ACC112 (cell line): Measurements from ENCODE around the gene DEPP1.

Source experiments
- H2AFZ ChIP-seq: fragments of 200-600 bp; sonication (generic); one replicate; pipeline ENCODE4 v1.6.0; 2017; ENCODE audit warnings: antibody characterized with exemption, low read length; ENCODE audit not compliant: unreplicated experiment
- H3K27ac ChIP-seq: fragments of 200-600 bp; sonication (generic); 2 replicates; pipeline ENCODE4 v1.5.1; 2014; ENCODE audit warnings: low read depth, mild to moderate bottlenecking, antibody characterized with exemption, low read length, moderate library complexity
- H3K27me3 ChIP-seq: fragments of 200-600 bp; sonication (generic); 2 replicates; pipeline ENCODE4 v1.6.1; 2014; ENCODE audit warnings: mild to moderate bottlenecking, antibody characterized with exemption, low read length, moderate library complexity, mixed read lengths; ENCODE audit not compliant: insufficient read depth
- H3K36me3 ChIP-seq: fragments of 200-600 bp; sonication (generic); 2 replicates; pipeline ENCODE4 v1.6.1; 2016; ENCODE audit warnings: mild to moderate bottlenecking, antibody characterized with exemption, low read length, moderate library complexity, mixed read lengths; ENCODE audit not compliant: insufficient read depth
- H3K4me1 ChIP-seq: fragments of 200-600 bp; sonication (generic); one replicate; pipeline ENCODE4 v1.6.1; 2016; ENCODE audit warnings: low read length, mixed read lengths; ENCODE audit not compliant: insufficient read depth, unreplicated experiment, control insufficient read depth
- H3K4me3 ChIP-seq: fragments of 200-600 bp; sonication (generic); 2 replicates; pipeline ENCODE4 v1.5.1; 2014; ENCODE audit warnings: mild to moderate bottlenecking, low read depth, low read length
- H3K79me2 ChIP-seq: fragments of 200-600 bp; sonication (generic); one replicate; pipeline ENCODE4 v1.6.0; 2016; ENCODE audit warnings: low read length; ENCODE audit not compliant: control insufficient read depth, unreplicated experiment, insufficient read depth

DEPP1 gene

DNA sequence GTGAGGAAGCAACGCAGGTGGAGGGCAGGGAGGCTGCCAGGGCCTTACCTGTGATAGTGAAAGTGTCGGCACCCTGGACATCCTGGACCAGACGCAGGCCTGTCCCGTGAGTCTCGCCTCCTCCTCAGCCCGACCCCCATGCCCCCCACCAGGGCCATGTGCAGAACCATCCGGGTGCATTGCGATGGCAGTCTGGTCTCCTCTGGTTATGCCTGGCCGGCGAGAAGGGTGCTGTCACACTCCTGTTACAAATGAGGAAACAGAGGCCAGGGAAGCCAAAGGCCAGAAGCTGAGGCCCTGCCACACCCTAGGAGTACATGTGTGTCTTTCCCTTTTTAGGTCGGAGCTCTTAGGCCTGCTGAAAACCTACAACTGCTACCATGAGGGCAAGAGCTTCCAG lies 7.2 kb downstream of the DEPP1 start:
- Histone ChIP-seq H3K79me2 (no peaks in the 10 kb centered on the region), H3K36me3 (no peaks in the 10 kb centered on the region), H3K27me3 (no peaks in the 10 kb centered on the region), H3K4me1 (peaks cover 34% of the 10 kb centered on the region), H3K27ac (no peak overlapping the region), H2AFZ (no peak overlapping the region), H3K4me3 (no peak overlapping the region)

DNA sequence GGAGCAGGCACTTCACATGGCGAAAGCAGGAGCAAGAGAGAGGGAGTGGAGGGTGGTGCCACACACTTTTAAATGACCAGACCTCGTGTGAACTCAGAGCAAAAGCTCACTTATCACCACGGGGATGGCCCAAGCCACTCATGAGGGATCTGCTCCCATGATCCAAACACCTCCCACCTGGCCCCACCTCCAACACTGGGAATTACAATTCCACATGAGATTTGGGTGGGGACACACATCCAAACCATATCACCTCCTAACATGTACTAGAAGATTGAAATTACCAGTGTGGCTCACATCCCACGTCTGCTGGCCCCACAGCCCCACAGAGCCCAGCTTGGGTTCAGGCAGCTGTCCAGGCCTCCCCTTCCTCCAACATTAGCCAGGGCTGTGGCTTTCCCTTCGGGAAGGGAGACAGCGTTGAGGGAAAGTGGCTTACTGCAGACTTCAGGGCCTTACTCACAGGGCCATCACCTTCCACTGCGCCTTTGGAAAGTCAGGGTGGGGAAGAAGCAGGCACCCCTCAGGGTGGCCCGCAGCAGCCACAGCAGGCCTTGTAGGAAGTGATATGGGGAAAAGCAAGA lies 7.7 kb downstream of the DEPP1 start:
- no peaks in the 10 kb centered on the region for H3K79me2 ChIP-seq
- H3K27ac ChIP-seq = no peak overlapping the region
- no peaks in the 10 kb centered on the region for H3K36me3 ChIP-seq
- no peak overlapping the region for H2AFZ ChIP-seq
- no peak overlapping the region for H3K4me3 ChIP-seq
- no peaks in the 10 kb centered on the region for H3K27me3 ChIP-seq
- peaks cover 34% of the 10 kb centered on the region for H3K4me1 ChIP-seq

DNA sequence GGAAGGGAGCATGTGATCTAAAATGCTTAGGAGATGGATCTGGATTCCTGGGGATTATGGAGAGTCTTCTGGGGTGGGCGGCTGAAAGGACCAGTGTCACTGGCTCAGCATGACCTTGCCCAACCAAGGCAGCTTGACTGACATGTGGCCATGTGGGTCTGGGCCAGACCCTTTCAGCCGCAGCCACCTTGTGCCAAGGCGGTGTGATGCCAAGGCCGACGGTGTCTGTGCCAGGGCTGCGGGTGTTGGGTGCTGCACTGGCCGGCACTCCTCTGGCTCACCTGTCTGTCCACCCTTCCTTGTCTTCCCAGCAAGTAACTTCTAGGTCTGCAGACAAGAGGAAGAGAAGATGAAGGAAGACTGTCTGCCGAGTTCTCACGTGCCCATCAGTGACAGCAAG lies 8.8 kb downstream of the DEPP1 start:
- no peaks in the 10 kb centered on the region for H3K36me3 ChIP-seq
- no peaks in the 10 kb centered on the region for H3K79me2 ChIP-seq
- no peaks in the 10 kb centered on the region for H3K27me3 ChIP-seq
- H3K27ac ChIP-seq = no peak overlapping the region
- no peak overlapping the region for H2AFZ ChIP-seq
- no peak overlapping the region for H3K4me3 ChIP-seq
- H3K4me1 ChIP-seq = peaks cover 32% of the 10 kb centered on the region

DNA sequence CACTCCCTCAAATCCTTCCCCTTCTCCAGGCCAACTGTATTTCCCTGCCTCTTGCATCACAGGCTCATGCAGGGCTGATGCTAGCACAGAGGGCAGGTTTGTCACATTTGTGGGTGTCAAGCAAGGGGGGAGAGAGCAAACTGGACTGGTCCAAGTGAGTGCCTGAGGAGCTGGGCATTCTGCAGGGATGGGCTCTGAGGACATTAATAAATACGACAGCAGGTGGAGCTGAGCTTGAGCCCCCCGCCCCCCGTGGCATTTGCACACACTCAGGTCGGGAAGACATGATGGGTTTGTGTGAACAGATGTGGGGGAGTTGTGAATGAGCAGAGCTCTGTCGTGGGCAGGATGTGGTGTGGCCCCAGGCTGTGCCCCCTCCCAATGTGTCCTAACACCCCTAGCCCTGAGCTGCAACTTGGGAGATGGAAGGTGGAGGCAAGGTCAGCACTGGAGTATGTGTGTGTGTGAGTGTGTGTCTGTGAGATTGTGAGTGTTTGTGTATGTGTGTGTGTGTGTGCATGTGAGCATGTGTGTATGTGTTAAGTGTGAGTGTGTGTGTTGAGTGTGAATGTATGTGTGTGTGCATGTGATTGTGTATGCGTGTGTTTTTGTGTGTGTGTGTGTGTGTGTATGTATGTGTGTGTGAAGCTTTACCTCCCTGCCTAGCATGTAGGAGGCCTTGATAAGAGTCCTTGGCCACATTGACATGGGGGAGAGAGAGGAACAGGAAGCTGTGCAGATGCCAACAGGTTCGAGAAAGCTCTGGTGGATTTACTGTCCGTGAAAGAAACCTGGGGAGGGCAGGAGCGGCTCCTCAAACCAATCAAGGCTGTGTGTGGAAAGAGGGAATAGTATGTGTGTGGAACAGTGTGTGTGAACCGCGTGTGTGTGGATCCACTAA lies 9.9 kb downstream of the DEPP1 start:
- no peaks in the 10 kb centered on the region for H3K27me3 ChIP-seq
- no peak overlapping the region for H3K4me3 ChIP-seq
- no peak overlapping the region for H2AFZ ChIP-seq
- no peak overlapping the region for H3K27ac ChIP-seq
- H3K4me1 ChIP-seq = peaks cover 34% of the 10 kb centered on the region
- no peaks in the 10 kb centered on the region for H3K36me3 ChIP-seq
- H3K79me2 ChIP-seq = no peaks in the 10 kb centered on the region

DNA sequence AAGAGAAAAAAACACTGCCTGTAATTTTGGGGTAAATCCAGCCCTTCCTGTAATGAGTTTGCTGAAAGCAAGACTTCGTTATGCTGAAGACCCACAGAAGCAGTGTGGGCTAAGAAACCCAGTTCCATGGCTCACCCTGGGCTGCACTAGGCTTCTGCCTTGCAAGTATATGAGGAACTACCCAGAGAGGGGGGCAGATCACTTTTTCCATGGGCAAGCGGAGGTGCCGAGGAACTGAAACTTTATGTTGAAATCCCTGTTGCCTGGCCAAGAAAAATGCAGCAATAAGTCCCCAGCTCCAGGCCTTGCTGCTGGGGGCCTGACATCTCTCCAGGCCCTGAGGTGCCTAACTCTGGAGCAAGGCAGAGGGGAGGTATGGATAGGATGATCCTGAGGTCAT lies 10.5 kb downstream of the DEPP1 start:
- no peak overlapping the region for H2AFZ ChIP-seq

DNA sequence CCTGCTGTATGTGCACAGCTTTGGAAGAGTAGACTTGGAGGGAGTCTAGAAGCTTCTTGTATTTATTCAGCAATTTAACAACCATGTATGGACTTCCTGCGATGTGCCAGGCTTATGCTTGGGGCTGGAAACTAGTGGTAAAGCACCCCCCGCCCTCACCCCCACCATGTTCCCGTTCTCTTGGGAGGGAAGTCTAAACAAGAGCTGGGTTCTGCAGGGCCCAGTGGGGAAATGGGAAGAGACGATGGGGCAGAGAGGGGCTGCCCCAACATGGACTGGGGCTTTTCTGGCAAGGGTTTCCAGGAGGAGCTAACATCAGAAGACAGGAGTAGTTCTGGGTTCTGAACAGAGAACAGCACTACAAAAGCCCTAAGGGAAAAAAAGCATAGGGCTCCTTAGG lies 11.0 kb downstream of the DEPP1 start:
- Histone ChIP-seq H3K4me3 (peak overlapping the region; percentile 21; the same call in 1 of the 2 replicates), H3K79me2 (no peaks in the 10 kb centered on the region), H3K4me1 (peaks cover 35% of the 10 kb centered on the region), H3K27ac (no peak overlapping the region), H3K36me3 (no peaks in the 10 kb centered on the region), H2AFZ (no peak overlapping the region), H3K27me3 (no peaks in the 10 kb centered on the region)

More for the DNA sequence above, 10.5 kb downstream of the DEPP1 start:
- H3K27me3 ChIP-seq = no peaks in the 10 kb centered on the region
- peaks cover 35% of the 10 kb centered on the region for H3K4me1 ChIP-seq
- no peaks in the 10 kb centered on the region for H3K36me3 ChIP-seq
- H3K4me3 ChIP-seq = peak overlapping the region; percentile 21; the same call in 1 of the 2 replicates
- H3K79me2 ChIP-seq = no peaks in the 10 kb centered on the region
- no peak overlapping the region for H3K27ac ChIP-seq

DNA sequence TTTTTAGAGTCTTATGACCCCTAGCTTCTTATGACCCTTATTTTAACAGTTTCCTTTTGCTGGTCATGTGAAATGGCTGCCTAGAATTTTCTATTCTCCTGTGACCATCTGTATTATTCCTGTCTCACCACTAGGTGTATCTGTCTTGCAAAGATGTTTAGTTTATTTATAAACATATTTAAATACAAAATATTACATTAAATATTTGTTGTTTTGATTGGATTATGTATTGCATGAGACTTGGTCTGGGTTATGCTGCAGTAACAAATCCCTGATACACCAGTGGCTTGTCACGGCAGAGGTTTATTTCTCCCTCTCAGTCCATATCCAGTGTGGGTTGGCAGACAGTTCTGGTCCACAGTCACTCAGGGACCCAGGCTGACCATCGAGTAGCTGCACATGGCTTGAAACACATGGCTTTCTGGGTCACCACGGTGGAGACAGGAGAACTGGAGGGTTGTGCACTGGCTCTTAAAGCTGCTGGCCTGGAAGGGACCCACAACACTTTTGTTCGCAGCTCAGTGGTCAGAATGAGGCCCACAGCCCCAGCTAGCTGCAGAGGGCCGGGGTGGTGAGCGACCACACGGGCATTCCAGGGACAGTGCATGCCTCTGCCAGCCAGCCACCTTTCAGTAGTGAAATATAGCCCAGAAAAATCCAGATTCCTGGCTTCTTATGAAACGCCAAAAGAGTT lies 11.6 kb downstream of the DEPP1 start:
- Histone ChIP-seq H3K27me3 (no peaks in the 10 kb centered on the region), H3K36me3 (no peaks in the 10 kb centered on the region), H3K4me3 (no peak overlapping the region), H2AFZ (peak overlapping the region; percentile 28), H3K4me1 (peaks cover 35% of the 10 kb centered on the region), H3K79me2 (no peaks in the 10 kb centered on the region), H3K27ac (no peak overlapping the region)

DNA sequence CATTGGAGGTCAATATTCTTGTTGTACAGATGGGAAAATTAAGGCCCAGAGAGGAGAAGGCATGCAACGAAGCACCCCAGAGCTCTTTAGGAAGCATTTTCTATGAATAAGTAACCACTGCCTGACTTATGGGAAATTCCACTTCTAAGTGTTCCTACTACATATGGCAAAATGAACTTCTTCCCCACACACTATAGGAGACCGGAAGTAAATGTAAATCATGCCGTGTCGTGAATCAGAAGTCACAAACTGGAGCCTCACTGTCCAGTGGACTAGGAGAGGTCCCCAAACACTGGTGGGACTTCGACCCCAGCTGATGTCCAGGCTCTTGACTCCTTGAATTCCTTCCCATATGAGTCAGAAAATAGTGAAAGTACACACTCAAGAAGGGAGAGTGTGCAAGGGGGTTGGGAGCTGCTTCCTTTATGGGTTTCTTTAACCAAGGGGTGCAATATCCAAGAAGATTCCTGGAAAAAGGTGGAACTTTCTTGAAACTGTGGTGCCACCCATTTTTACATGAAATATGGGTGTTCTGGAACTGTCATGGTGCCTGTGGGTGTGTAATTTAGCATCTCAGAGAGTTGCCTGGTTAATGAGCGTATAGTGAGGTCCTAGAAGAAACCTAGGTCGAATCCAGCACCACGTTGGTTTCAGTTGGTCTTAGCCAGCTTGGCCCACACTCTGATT lies 12.3 kb downstream of the DEPP1 start:
- Histone ChIP-seq H3K27ac (no peak overlapping the region), H3K36me3 (no peaks in the 10 kb centered on the region), H3K79me2 (no peaks in the 10 kb centered on the region), H3K4me1 (peaks cover 35% of the 10 kb centered on the region), H3K4me3 (peak overlapping the region; percentile 35; the same call in 1 of the 2 replicates), H3K27me3 (no peaks in the 10 kb centered on the region), H2AFZ (peak overlapping the region; percentile 28)

DNA sequence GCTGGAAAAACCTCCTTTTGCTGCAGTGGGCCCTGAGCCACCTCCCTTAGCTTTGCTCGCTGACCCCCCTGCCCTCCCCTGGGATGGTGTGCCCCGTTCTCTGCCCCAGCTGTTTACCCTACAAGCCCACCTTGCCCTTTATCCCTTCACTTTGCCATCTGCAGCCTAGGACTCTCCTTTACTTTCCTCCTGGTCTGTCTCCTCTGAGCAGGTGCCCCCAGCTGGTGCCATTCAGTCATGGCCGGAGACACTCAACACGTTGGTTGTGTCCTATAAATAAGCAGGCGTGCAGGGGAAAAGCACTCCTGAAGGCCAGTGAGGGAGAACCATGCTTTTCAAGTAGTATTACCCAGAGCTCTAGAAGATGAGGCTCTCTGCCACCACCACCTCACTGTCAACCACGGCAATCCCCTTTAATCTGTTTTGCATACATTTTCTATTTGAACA lies 12.9 kb downstream of the DEPP1 start:
- Histone ChIP-seq H3K4me1 (peaks cover 40% of the 10 kb centered on the region), H3K27me3 (no peaks in the 10 kb centered on the region), H3K79me2 (no peaks in the 10 kb centered on the region), H2AFZ (no peak overlapping the region), H3K4me3 (no peak overlapping the region), H3K36me3 (no peaks in the 10 kb centered on the region), H3K27ac (no peak overlapping the region)

DNA sequence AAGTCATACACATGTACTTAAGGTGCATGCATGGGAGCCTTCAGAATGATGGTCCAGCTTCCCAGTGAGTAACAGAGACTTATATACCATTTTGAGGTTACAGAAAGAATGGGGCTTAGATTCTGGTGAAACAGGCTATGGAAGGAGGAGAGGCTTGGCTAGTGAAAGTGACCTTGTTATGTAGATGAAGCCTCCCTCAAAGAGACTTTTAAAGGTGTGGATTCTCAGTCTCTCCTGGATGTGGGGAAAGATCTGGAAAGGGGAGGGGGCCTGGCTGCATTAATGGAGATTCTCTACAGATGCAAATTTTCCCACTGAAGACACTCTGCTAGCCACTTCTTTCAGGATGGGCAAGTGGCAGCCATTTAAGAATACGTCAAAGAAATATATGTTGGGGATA lies 13.5 kb downstream of the DEPP1 start:
- Histone ChIP-seq H3K36me3 (no peaks in the 10 kb centered on the region), H3K27ac (no peak overlapping the region), H3K27me3 (no peaks in the 10 kb centered on the region), H3K4me3 (no peak overlapping the region), H3K4me1 (peaks cover 45% of the 10 kb centered on the region), H3K79me2 (no peaks in the 10 kb centered on the region), H2AFZ (no peak overlapping the region)
